ENCODE results near the gene RC3H1. TPM values are rescaled to one million over a fixed set of nuclear protein-coding genes. Genes with fewer than 3 reads are reported as not detected.
A peak's percentile ranks its signal among the peaks of the same experiment; 100 is the strongest.

The RC3H1 gene
- total and polyA plus RNA-seq, 9 of the 15 experiments (the other 6 are each of a cell fraction or from before 2014, with no cell fraction given): 2.4 to 31.7 (median 12.4) TPM

- Histone ChIP-seq H3K9ac (ENCODE audit: insufficient read depth in 1 of 2, low read depth in 2 of 2, low read length in 2 of 2) (no peak overlapping the region), H3K27me3 (ENCODE audit: control insufficient read depth in 2 of 2, insufficient read depth in 2 of 2, low read length in 2 of 2) (no peaks in the 10 kb centered on the region), H3K4me3 (no peak overlapping the region), H2AFZ (ENCODE audit: low read depth, low read length) (no peak overlapping the region), H3K27ac (ENCODE audit: extremely low read depth, low read depth, low read length) (no peak overlapping the region), H3K79me2 (ENCODE audit: control insufficient read depth, insufficient read depth, low read length) (peaks cover 84% of the 10 kb centered on the region), H3K4me2 (ENCODE audit: insufficient read depth, low read length) (no peak overlapping the region), H3K9me3 (replicated peaks; ENCODE audit: control insufficient read depth, insufficient read depth, low read depth, low read length) (no peaks in the 10 kb centered on the region), H3K9me1 (ENCODE audit: control insufficient read depth, insufficient read depth, low read length) (no peaks in the 10 kb centered on the region), H4K20me1 (replicated peaks; ENCODE audit: control insufficient read depth, insufficient read depth, low read length) (no peaks in the 10 kb centered on the region; the same call in 1 of the 2 replicates), H3K4me1 (replicated peaks in 1 of 2; ENCODE audit: control insufficient read depth in 2 of 2, insufficient read depth in 2 of 2, low read length in 2 of 2) (peaks cover 0 to 3% of the 10 kb centered on the region in 2 experiments; a peak in 1 of 5 replicates), H3K36me3 (ENCODE audit: control insufficient read depth, insufficient read depth, low read length) (peaks cover 47% of the 10 kb centered on the region)
- WGBS (ENCODE audit: insufficient coverage, low coverage, missing lambda C conversion rate): 65% methylated on average over 1 of the region's 1 CpG
- no TSS peak for BruUV-seq (replicated peaks)
- intact Hi-C loops (cut with micrococcal nuclease): no loop called here
- ChIA-PET POLR2A (interaction anchor here (1.5 kb wide), 1 partner anchor 24 kb away, joined by 4 read pairs; the partner anchor contains the start of gene RC3H1), CTCF (ENCODE audit: low intra/inter-chr PET ratio) (no interaction called here)
- TF ChIP-seq TCF15 (CRISPR knock-in tag; IDR thresholded peaks at IDR 0.05): no peak
- TF ChIP-seq CGGBP1 (CRISPR knock-in tag; IDR thresholded peaks at IDR 0.05): no peak
- 0 out of 2 replicates have a peak, but pooled peaks have one; percentile 21 for TF ChIP-seq ZNF316 (IDR thresholded peaks at IDR 0.05)
- no peak for TF ChIP-seq ZNF263 (CRISPR knock-in tag; IDR thresholded peaks at IDR 0.05; ENCODE audit: borderline replicate concordance)
- no peak for TF ChIP-seq FOXA1 (IDR thresholded peaks at IDR 0.05; ENCODE audit: borderline replicate concordance)
- no peak for TF ChIP-seq SRSF3 (IDR thresholded peaks at IDR 0.05; ENCODE audit: insufficient read depth, low read length)
- FAIRE-seq: no peak
- in situ Hi-C loops (cut with MboI): no loop called here
- DNase-seq (ENCODE audit: extremely low read depth in 1 of 4, low spot score in 3 of 4): no peak
- ATAC-seq: no peak
These were observed 24.4 kb downstream of the RC3H1 start for GRCh38 chr1:173997791-173998190.

Data from K562 (cell line).